ENCODE results near the gene N4BP2.

Gene N4BP2

GRCh38 chr4:40164459-40164858 is 107.8 kb downstream of the N4BP2 start:
- DNase-seq, result no peak

DNA sequence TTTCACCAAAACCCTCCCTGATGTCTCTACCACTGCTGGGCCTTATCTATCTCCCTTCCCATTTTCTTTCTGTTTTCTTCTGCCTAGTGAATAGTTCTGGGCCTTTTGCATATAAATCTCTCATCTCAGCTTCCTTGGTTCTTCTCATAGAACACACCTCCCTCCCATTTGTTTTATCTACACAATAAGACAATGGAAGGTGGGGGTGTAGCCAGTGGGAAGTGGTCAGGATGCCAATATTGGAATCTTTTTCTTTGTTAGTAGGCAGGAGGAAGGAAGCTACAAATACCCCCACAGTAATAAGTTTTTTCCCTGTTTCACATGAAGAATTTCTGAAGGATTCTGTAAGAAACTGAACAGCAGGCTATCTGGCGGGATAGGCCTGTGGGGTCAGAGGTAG is 109.3 kb downstream of the N4BP2 start:
- DNase-seq, result no peak

- DNase-seq, result no peak
Observed at GRCh38 chr4:40168070-40168469, 111.4 kb downstream of the N4BP2 start.

DNA sequence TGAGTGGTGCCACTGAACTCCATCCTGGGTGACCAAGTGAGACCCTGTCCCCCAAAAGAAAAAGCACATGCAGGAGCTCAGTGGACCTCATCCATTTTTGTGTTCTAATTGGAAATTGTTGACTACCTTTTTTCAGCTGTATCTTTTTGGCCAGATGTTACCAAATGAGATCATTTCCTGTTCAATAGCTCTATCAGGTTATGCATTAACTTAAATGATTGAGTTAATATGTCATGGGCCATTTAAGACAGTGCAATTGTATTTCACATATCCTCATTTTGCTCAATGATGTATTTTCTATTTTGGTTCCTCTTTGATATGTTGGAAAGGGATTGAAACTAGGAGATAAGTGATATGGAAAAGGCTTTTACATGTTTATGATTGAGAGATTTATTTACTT is 113.9 kb downstream of the N4BP2 start:
- DNase-seq, result no peak

- no peak for DNase-seq
Observed at GRCh38 chr4:40173470-40173875, 116.8 kb downstream of the N4BP2 start.

DNA sequence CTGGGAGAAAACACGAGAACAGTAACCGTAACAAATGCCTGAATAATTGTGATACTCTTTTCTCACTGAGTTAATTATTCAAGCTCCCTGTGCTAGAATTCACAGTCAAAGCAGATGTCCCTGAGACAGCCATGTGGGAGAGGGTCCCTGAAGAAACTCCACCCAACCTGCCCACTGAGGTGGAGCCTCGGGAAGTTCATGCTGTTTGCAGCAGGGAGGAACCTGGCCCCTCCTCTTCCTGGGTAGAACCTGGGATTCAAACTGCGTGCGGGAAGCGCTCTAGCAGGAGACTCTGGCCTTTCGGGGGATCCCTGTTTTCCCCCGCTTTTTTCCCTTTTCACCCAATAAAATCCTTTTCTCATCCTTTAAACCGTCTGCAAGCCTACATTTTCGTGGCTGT is 120.0 kb downstream of the N4BP2 start:
- DNase-seq, result no peak

DNA sequence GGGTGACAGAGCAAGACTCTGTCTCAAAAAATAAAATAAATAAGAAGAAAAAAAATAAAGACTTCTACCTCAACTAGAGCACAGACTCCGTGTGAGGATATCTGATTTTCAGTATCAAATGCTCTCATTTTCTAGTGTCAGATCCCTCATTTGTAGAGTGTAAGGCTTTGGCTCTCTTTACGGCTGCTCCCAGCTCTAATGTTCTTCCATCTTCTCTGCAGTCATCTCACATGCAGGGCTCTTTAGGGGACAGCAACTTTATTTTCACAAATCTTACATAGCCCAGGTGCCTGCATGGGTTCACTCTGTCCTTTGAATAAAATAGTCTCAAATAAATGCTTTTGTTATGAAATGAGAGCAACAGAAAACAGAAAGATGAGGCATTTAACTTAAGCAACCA is 120.9 kb downstream of the N4BP2 start:
- DNase-seq, result no peak

DNA sequence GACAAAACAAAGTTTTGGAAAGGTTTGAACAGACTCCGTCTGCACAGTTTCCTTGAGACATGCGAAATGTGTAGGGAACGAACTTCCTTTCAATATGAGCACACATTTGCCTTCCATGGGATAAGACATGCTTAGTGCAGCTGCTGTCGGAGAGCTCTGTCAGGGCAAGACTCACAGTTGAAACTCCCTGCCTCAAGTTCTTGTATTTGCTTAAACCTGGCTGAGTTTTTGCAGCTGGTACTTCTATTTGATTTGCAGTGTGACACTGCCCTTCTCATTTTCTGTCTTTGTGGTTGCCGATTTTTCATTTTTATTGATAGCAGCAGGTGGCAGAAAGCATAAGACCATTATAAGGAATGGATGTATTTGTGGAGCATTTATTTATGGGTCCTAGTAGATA is 122.0 kb downstream of the N4BP2 start:
- DNase-seq, result no peak

GRCh38 chr4:40179360-40179759 is 122.7 kb downstream of the N4BP2 start:
- DNase-seq, result no peak

GRCh38 chr4:40180356-40180755 is 123.7 kb downstream of the N4BP2 start:
- DNase-seq, result no peak

DNA sequence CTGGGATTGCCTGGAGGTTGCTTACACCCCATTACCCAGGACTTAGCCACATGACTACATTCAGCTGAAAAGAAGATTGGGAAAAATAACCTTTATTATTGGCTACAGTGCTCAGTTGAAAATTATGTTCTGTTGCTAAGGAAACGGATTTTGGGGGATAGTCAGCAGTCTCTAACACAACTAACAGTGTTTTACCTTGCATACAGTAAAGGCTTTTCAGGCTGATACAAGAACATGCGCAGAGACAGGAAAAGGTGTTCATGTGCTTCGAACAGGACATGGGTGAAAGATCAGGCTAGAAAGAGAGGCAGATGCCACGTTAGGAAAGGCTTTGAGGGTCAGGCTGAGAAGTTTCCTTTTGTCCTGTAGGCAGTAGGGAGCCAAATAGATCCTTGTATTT is 125.4 kb downstream of the N4BP2 start:
- no peak for DNase-seq

GRCh38 chr4:40182954-40183353 is 126.3 kb downstream of the N4BP2 start:
- DNase-seq, result no peak

DNA sequence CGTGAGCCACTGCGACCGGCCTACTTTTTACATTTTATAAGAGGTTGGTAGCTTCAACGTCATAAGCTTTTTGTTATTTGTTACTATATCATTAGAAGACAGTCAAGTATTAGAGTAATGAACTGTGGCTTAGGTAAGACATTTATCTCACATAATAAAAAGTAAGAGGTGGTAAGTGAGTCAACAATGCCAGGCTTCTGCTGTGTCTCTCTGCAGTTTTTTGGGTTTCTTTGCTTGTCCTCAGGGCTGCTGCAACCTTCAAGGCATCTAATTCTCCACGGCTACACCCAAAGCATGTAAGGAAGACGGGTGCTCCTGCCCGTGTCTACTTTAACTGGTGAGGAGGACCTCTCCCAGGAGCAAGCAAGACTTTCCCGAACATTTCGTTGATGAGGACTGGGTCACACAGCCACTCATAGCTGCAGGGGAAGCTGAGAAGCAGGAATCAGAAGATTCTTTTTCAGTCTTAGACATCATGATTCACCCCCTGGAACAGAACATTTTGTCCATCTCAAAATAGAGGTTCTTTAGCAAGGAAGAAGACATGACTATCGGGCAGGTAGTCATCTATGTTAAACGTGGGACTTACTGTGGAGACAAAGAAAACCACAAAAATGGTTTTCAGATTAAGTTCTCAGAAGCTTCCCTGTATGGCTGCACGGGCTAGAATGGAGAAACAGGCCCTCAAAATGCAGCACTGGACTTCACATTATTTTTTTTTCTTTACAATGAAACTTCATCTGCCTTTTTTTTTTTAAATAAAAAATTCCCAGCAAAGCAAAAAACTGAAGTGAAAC is 127.2 kb downstream of the N4BP2 start:
- DNase-seq, result no peak

- no peak for DNase-seq
Observed at GRCh38 chr4:40185830-40186664, 129.4 kb downstream of the N4BP2 start.

- DNase-seq, result no peak
Observed at GRCh38 chr4:40186665-40187014, 130.0 kb downstream of the N4BP2 start.

- DNase-seq, result no peak
Observed at GRCh38 chr4:40187386-40187906, 130.8 kb downstream of the N4BP2 start.

- no peak for DNase-seq
Observed at GRCh38 chr4:40190019-40190418, 133.4 kb downstream of the N4BP2 start.

DNA sequence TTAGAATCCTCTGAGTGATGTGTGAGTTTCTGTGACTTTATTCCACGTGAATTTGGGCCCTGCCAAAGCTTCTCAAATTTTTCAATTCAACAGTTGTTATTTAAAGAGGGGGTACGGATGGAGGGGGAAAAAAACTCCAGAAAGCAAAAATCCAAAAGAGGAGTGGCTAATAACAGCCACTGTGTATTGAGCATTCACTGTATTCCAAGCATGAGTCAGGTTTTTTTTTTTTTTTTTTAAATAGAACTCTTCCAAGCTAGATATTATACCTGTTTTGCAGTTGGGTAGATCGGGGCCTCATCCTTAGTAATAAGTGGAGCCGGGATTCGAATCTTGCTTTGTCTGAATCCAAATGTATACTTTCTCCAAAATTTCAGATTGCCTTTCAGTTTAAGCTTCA is 133.8 kb downstream of the N4BP2 start:
- DNase-seq, result no peak

GRCh38 chr4:40190880-40191815 is 134.5 kb downstream of the N4BP2 start:
- no peak for DNase-seq

GRCh38 chr4:40192114-40193015 is 135.7 kb downstream of the N4BP2 start:
- no peak for DNase-seq

DNA sequence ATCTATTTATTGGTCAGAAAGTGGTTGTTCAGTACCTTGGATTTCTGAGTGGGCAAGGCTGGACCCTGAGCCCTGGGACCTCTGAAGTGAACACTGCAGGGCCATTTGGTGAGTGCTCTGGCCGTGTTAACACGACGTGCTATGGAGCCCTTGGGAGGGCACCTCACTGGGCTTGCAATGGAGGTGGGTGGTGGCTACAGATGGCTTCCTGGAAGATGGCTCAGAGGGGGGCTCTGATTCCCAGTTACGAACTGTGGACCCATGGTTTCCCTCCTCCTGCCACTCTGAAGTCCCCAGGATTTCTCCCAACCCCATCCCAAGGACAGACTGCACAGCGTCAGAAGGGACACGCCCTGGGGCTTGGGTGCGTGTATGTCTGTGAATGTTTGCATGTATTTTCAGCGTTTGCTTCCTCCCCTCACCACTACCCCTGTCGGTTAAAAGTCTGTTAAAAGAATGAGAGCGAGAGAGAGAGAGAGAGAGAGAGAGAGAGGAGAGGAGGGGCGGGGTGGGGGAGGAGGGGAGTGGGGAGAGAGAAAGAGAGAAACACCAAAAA is 136.4 kb downstream of the N4BP2 start:
- DNase-seq, result no peak

DNA sequence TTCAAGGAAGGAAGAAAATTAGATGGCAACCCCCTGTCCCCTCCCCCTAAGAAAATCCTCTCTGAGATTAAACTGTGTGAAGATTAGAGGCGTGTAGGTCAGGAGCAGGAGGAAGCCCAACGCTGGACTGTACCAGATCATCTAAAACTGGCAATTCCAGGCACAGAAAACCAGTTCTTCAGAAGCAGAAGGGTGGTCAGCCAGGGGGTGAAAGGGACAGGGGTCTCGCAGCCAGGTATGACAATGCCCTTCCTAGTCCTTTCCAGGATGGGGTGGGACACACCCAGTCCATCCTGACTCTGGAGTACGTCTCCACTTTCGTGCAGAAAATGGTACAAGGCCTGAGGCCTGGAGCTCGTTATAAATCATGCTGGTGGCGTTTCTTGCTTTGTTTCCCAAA is 136.9 kb downstream of the N4BP2 start:
- no peak for DNase-seq

Measured in stimulated activated CD4-positive, alpha-beta T cell treated with anti-CD3 and anti-CD28 coated beads, Interleukin-4, amount 100 ng/mL, for 24 hours (primary cell).